ENCODE results near the gene ITIH4. TPM values are rescaled to one million over a fixed set of nuclear protein-coding genes. Genes with fewer than 3 reads are reported as not detected.

Gene ITIH4
- polyA plus RNA-seq, 1 donor from 2014 or later, result not detected

- Mint-ChIP-seq H3K27ac (peak overlapping the region in 2 of 3 donors; percentile 27 to 82), H3K27me3 (no peaks in the 10 kb centered on the region), H3K4me1 (peaks cover 16 to 18% (median 16%) of the 10 kb centered on the region in 3 donors), H3K4me3 (peak overlapping the region; percentile 87 to 94 (median 92)), H3K9me3 (no peaks in the 10 kb centered on the region), H3K36me3 (peaks cover 3% of the 10 kb centered on the region)
Measured at GRCh38 chr3:52771702-52772101, 58.8 kb downstream of the ITIH4 start.

GRCh38 chr3:52771334-52771681 is 59.2 kb downstream of the ITIH4 start:
- peaks cover 16 to 18% (median 16%) of the 10 kb centered on the region in 3 donors for H3K4me1 Mint-ChIP-seq
- peaks cover 3% of the 10 kb centered on the region for H3K36me3 Mint-ChIP-seq
- H3K27me3 Mint-ChIP-seq, result no peaks in the 10 kb centered on the region
- H3K4me3 Mint-ChIP-seq, result peak overlapping the region; percentile 92 to 100 (median 94)
- peak overlapping the region; percentile 82 to 97 (median 84) for H3K27ac Mint-ChIP-seq
- H3K9me3 Mint-ChIP-seq, result no peaks in the 10 kb centered on the region

GRCh38 chr3:52770496-52771333 is 59.8 kb downstream of the ITIH4 start, which contains the start of gene NEK4:
Gene NEK4, minus strand, starts transcription at chr3:52770940. Its CDS starts 194 bp downstream, at chr3:52770746.
- Mint-ChIP-seq H3K27ac (peak within 1 kb of the TSS; percentile 82 to 97 (median 85)), H3K27me3 (no peaks in the 10 kb centered on the region), H3K4me3 (peak within 1 kb of the TSS; percentile 92 to 100 (median 94)), H3K9me3 (no peaks in the 10 kb centered on the region), H3K4me1 (peaks cover 16 to 18% (median 16%) of the 10 kb centered on the region in 3 donors), H3K36me3 (peaks cover 3% of the 10 kb centered on the region)

GRCh38 chr3:52769786-52770455 is 60.6 kb downstream of the ITIH4 start:
- Mint-ChIP-seq H3K27ac (peak overlapping the region in 2 of 3 donors; percentile 85), H3K4me1 (peaks cover 16 to 18% (median 16%) of the 10 kb centered on the region in 3 donors), H3K27me3 (no peaks in the 10 kb centered on the region), H3K4me3 (peak overlapping the region; percentile 92 to 100 (median 94)), H3K9me3 (no peaks in the 10 kb centered on the region), H3K36me3 (peaks cover 3% of the 10 kb centered on the region)

- H3K27me3 Mint-ChIP-seq, result no peaks in the 10 kb centered on the region
- H3K4me3 Mint-ChIP-seq, result no peak overlapping the region
- peaks cover 15% of the 10 kb centered on the region for H3K36me3 Mint-ChIP-seq
Measured at GRCh38 chr3:52763466-52763865, 67.0 kb downstream of the ITIH4 start.

More at GRCh38 chr3:52763466-52763865, 67.0 kb downstream of the ITIH4 start:
- no peaks in the 10 kb centered on the region for H3K4me1 Mint-ChIP-seq
- no peak overlapping the region for H3K27ac Mint-ChIP-seq
- H3K9me3 Mint-ChIP-seq, result no peaks in the 10 kb centered on the region

Other genes starting within 250 kb of the ITIH4 start
- 81.1 TPM for gene PBRM1, start 144.8 kb downstream of the ITIH4 start, polyA plus RNA-seq
- 64.0 TPM for gene GNL3, start 144.6 kb downstream of the ITIH4 start, polyA plus RNA-seq
- 38.0 TPM for gene GLT8D1, start 124.9 kb downstream of the ITIH4 start, polyA plus RNA-seq
- 326 TPM for gene SPCS1, start 124.6 kb downstream of the ITIH4 start, polyA plus RNA-seq
- 11.3 TPM for gene NEK4, start 59.7 kb downstream of the ITIH4 start, polyA plus RNA-seq
- not detected for gene ITIH1, start 53.1 kb downstream of the ITIH4 start, polyA plus RNA-seq
- not detected for gene ITIH3, start 35.9 kb downstream of the ITIH4 start, polyA plus RNA-seq
- gene MUSTN1, start 4.3 kb upstream of the ITIH4 start, polyA plus RNA-seq, result not detected
- 8.3 TPM for gene STIMATE, start 66.9 kb upstream of the ITIH4 start, polyA plus RNA-seq
- gene SFMBT1, start 215.4 kb upstream of the ITIH4 start, polyA plus RNA-seq, result 17.8 TPM

All from IgD-negative memory B cell (primary cell).